Colonic mucosa (tissue), 4 donors: Measurements from ENCODE around the gene DOCK7. TPM values are rescaled to one million over a fixed set of nuclear protein-coding genes. Genes with fewer than 3 reads are reported as not detected.

Experiments
- DNase-seq: peaks from one replicate; pipeline ENCODE4 v3.0.0-alpha.2; 2020
- H3K27ac ChIP-seq: fragments of 200-600 bp; one replicate; pipeline ENCODE4 v1.8.0; 2021
- H3K27me3 ChIP-seq: fragments of 200-600 bp; one replicate; pipeline ENCODE4 v1.8.0; 2021
- H3K36me3 ChIP-seq: fragments of 200-600 bp; one replicate; pipeline ENCODE4 v1.8.0; 2021
- H3K4me1 ChIP-seq: fragments of 200-600 bp; one replicate; pipeline ENCODE4 v1.8.0; 2021; ENCODE audit warnings: mild to moderate bottlenecking
- H3K4me3 ChIP-seq: fragments of 200-600 bp; one replicate; pipeline ENCODE4 v1.8.0; 2021
- H3K9ac ChIP-seq, 2 donors: one replicate each; pipeline ENCODE4 v1.7.0; 2013; ENCODE audit warnings: control low read depth in 2 of 2, low read depth in 2 of 2, low read length in 2 of 2
- H3K9me3 ChIP-seq: fragments of 200-600 bp; one replicate; pipeline ENCODE4 v1.8.0; 2021
- CTCF ChIP-seq: fragments of 200-600 bp; IDR thresholded peaks from one replicate; pipeline ENCODE4 v1.8.0; 2022; ENCODE audit warnings: antibody characterized with exemption, mild to moderate bottlenecking
- intact Hi-C: fragments of 100-400 bp; cut with DNase I; formaldehyde crosslinking; loops from one replicate; pipeline ENCODE4 v1.14.1; 2022
- total RNA-seq, 2 donors: library from RNA; stranded (reverse); fragmentation: NEBNext Ultra II Directional in 1 of 2; extraction: Animal tissue kit (Norgen Biotek cat#: 25700) in 1 of 2; gene quantifications; one replicate each; pipeline ENCODE4 v1.2.1, GENCODE V29; 2021
- donor health status: healthy.
- donor health status: DM: no; HTN: no; CAD: no.
- donor health status: DM: no; HTN: no; CAD: no.

Gene DOCK7
- 10 to 100 TPM; 44.9 to 53.7 TPM for total RNA-seq

- DNase-seq, result peak; percentile 88
- Histone ChIP-seq H3K36me3 (no peaks in the 10 kb centered on the region), H3K9ac (peak within 1 kb of the TSS; percentile 81 to 97), H3K4me3 (peak within 1 kb of the TSS; percentile 81), H3K27me3 (no peaks in the 10 kb centered on the region), H3K27ac (peak within 1 kb of the TSS; percentile 84), H3K4me1 (no peaks in the 10 kb centered on the region), H3K9me3 (no peaks in the 10 kb centered on the region)
- TF ChIP-seq CTCF, result no peak
- intact Hi-C loops, result no loop called here
Observed at GRCh38 chr1:62687903-62688686, at the start of gene DOCK7. TSS of gene DOCK7 (minus strand) at chr1:62688386. CDS start at chr1:62688264, 122 bp downstream.

DNA sequence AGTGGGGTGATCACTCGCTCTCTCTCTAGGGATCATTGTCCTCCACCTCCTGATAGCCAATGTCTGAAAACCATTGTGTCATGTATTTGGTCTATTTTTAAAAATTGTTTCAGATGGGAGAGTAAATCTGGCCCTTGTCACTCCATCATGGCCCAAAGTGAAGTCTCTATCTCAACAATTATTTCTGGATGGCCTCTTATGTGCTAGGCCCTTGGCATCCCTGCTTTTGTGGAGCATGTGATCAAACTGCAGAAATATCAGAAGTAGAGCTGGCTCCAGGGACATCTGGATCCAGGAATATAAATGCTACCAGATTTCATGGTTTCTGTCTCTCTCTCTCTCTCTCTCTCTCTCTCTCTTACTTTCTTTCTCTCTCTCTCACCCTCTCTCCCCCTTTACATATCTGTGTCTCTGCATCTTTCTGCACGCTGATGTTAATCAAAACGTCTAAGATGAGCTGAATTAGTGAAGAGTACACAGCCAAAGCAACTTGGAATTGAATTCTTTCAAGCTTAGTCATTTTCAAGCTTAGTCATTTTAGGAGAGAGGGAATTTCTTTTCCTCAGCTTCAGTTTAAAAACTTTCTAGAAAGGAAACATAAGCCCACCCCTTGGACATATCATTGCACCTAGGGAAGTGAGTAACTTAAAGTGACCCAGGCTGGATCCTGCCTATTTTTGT, 47.4 kb upstream of the DOCK7 start:
- no peak overlapping the region for H3K4me3 ChIP-seq
- TF ChIP-seq CTCF, result no peak
- no peak overlapping the region for H3K27ac ChIP-seq
- no peaks in the 10 kb centered on the region for H3K9me3 ChIP-seq
- no peaks in the 10 kb centered on the region for H3K4me1 ChIP-seq
- no peaks in the 10 kb centered on the region for H3K36me3 ChIP-seq
- DNase-seq, result no peak
- H3K27me3 ChIP-seq, result no peaks in the 10 kb centered on the region
- no peak overlapping the region for H3K9ac ChIP-seq
- intact Hi-C loops, result no loop called here

DNA sequence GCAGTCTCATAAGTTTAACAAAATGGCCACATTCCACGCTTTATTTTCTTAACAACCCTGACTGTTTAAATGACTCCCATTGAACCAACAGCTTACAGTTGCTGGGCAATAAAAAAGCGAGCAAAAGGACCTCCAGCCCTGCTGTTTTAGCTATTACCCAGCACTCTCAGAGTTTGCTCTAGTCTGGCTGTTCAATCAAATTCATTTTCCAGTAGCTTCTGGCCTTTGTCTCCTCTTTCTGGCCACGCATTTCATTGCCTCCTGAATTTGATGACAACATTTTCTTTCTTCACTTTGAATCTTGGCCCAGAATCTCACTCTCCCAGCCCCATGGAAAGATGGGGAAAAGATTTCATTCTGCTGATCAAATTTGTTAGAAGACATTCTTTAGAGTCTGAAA, 44.1 kb upstream of the DOCK7 start:
- Histone ChIP-seq H3K27me3 (no peaks in the 10 kb centered on the region), H3K9me3 (no peaks in the 10 kb centered on the region), H3K27ac (no peak overlapping the region), H3K9ac (no peak overlapping the region), H3K4me1 (no peaks in the 10 kb centered on the region), H3K4me3 (no peak overlapping the region), H3K36me3 (no peaks in the 10 kb centered on the region)
- DNase-seq, result no peak
- no peak for TF ChIP-seq CTCF
- intact Hi-C loops, result no loop called here

DNA sequence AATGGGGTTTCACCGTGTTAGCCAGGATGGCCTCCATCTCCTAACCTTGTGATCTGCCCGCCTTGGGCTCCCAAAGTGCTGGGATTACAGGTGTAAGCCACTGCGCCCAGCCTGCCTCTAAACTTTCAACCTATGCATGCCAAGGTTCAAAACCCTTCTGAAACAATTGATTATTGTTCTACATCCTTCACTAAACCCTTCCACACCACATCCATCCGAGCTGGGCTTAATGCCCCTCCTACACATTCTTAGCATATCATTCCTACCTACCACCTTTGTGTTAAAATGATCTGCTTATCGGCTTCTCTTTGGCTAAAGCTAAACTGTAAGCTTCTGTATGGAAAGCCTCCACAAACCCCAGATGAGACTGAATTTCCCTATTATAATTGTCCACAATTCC, 40.8 kb upstream of the DOCK7 start:
- no peaks in the 10 kb centered on the region for H3K27me3 ChIP-seq
- no peaks in the 10 kb centered on the region for H3K9me3 ChIP-seq
- no peak for DNase-seq
- intact Hi-C loops, result no loop called here
- TF ChIP-seq CTCF, result no peak
- H3K9ac ChIP-seq, result no peak overlapping the region
- H3K4me3 ChIP-seq, result no peak overlapping the region
- H3K36me3 ChIP-seq, result no peaks in the 10 kb centered on the region
- H3K4me1 ChIP-seq, result peaks cover 3% of the 10 kb centered on the region
- no peak overlapping the region for H3K27ac ChIP-seq

DNA sequence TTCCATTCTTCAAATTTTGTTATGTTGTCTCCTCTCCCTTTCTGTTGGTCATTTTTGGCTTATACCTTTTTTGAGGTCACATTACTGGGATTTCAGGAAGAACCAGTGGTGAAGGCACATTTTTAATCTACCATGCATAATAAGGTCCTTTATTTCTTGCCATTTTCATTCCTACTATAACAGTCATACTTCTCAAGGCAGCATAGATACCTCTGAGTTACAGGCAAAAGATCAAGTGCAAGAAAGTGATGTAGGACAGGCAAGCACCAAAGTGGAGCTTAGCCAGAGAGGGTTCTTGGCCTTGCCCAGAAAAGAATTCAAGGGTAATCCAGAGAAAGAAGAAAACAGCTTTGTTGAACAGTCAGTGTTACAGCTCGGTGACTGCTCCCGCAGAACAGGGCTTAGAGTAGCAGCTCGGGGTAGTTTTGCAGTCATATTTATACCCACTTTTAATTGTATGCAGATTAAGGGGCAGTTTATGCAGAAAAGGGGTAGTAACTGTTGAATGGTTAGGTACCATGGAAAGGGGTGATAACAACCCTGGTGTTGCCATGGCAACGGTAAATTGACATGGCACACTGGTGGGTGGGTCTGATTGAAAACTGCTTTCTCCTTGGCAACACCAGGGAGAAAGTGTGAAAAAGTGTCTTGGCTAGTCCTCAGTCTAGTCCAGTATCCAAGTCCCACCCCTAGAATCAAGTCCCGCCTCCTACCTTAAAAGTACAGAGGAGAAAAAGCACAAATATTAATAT, 39.6 kb upstream of the DOCK7 start:
- Histone ChIP-seq H3K27ac (no peak overlapping the region), H3K27me3 (no peaks in the 10 kb centered on the region), H3K4me1 (peaks cover 3% of the 10 kb centered on the region), H3K9ac (no peak overlapping the region), H3K9me3 (no peaks in the 10 kb centered on the region), H3K4me3 (no peak overlapping the region), H3K36me3 (no peaks in the 10 kb centered on the region)
- DNase-seq, result no peak
- intact Hi-C loops, result no loop called here
- no peak for TF ChIP-seq CTCF
